GM19372 (cell line): Measurements from ENCODE around the gene HBP1.
"Not testable (repeated sequence)": the region's sequence is repeated elsewhere in the genome, so short reads cannot be mapped to it uniquely, and the experiment has no call there.

ENCODE experiments used
- ATAC-seq: cut with Tn5 transposase; IDR thresholded peaks from one replicate; pipeline ENCODE4 v1.9.1; 2021; ENCODE audit warnings: mild to moderate bottlenecking, low read depth, moderate library complexity; ENCODE audit not compliant: unreplicated experiment

The HBP1 gene, protein sequence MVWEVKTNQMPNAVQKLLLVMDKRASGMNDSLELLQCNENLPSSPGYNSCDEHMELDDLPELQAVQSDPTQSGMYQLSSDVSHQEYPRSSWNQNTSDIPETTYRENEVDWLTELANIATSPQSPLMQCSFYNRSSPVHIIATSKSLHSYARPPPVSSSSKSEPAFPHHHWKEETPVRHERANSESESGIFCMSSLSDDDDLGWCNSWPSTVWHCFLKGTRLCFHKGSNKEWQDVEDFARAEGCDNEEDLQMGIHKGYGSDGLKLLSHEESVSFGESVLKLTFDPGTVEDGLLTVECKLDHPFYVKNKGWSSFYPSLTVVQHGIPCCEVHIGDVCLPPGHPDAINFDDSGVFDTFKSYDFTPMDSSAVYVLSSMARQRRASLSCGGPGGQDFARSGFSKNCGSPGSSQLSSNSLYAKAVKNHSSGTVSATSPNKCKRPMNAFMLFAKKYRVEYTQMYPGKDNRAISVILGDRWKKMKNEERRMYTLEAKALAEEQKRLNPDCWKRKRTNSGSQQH

GRCh38 chr7:107168233-107169119 is at the start of gene HBP1:
TSS of gene HBP1 (plus strand) at chr7:107169003. CDS start at chr7:107179894, 10,891 bp downstream.
- peak; percentile 83 for ATAC-seq

DNA sequence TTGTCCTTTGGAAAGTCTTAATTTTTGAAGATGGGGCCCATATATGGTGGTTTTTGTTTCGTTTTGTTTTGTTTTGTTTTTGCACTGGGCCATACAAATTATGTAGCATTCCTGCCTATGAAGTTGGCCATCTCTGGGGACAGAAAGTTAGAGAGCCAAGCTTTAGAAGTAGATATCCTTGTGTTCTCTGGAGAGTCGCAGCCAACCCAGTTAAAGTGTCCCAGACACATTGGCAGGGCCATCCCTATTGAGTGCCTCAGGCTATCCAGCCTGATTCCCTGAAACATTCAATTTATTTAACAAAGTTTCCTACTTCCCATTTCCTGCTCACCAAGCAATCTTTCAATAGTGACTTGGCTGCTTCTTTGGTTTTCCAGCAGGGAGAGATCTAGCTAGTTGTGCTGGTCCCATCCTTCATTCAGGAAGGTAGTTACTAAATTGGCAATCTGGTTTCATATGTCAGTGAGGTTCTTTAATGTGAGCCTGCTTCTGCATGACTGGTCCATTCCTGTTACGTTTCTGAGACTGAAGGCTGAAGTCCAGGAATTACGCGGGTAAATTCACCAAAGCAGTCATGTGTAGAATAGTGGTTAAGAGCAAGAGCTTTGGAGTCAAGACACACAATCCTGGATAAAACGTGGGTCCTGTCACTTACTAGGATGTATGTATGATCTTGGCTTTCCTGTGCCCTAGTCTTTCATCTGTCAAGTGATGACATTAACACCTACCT is 49.3 kb upstream of the HBP1 start:
- ATAC-seq, result no peak

- ATAC-seq, result no peak
Measured at GRCh38 chr7:107122486-107122911, 46.3 kb upstream of the HBP1 start.

- ATAC-seq, result no peak
Measured at GRCh38 chr7:107123392-107123791, 45.4 kb upstream of the HBP1 start.

GRCh38 chr7:107125475-107125874 is 43.3 kb upstream of the HBP1 start:
- no peak for ATAC-seq

DNA sequence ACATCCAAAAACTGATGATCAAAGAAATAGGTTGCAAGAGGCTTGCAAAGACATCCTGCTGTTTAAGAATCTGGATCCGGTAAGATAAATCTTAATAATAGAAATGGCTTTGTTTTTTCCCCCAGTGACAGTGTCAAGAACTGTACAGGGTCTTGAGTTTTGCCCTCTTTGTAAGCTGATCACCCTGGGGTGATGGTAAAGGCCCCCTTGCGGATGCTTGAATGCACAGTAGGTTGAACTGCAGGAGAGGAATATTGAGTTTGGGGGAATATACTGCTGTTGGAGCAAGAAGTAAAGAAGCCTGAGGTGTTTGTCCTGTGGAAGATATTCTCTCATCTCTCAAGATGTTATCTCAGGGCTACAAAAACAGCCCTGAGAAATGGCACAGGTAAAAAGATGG is 40.6 kb upstream of the HBP1 start:
- no peak for ATAC-seq

DNA sequence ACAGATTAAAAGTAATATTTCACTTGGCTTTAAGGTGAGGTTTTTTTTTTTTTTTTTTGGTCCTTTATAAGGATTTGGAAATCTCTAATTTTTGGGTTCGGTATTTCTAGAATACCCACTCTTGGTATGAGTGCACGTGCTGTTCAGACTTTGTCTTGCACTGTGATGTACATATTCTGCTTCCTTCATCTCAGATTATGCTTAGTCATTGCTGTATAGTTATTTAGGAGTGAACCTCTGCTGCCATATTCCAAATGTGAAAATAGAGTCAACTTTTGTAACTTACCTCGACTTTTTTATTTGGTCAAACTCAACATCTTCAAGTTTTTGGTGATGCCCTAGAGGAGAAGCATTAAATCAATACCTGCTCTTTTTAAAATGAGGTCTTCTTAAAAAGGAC is 40.1 kb upstream of the HBP1 start:
- ATAC-seq, result no peak

- no peak for ATAC-seq
Measured at GRCh38 chr7:107130487-107131220, 38.1 kb upstream of the HBP1 start.

- no peak for ATAC-seq
Measured at GRCh38 chr7:107133396-107133795, 35.4 kb upstream of the HBP1 start.

DNA sequence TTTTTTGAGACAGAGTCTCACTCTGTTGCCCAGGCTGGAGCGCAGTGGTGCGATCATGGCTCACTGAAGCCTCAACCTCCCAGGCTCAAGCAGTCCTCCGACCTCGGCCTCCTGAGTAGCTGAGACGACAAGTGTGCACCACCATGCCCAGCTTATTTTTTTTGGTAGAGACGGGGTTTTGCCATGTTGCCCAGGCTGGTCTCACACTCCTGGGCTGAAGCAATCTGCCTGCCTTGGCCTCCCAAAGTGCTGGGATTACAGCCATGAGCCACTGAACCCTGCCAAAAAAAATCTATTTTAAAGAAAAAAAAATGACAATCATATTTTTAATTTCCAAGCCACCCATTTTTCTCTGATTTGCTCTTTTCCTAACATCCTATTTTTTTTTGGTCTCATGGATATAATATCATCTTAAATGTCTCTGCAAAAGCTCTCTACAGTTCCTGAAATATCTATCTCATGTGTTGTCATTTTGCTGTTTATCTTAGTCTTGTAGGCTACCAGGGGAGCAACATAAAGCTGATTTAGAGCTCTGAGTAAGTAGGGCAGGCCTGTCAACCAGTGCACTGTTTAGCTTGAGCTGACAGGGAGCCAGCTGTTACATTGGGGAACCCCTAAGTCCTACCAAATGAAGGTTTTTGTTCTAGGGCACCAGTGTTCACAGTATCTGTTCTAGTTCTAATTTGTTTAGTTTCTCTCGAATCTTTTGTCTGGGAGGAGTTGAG is 29.9 kb upstream of the HBP1 start:
- no peak for ATAC-seq

GRCh38 chr7:107143875-107144274 is 24.9 kb upstream of the HBP1 start:
- not testable (repeated sequence) for ATAC-seq

GRCh38 chr7:107145067-107145838 is 23.6 kb upstream of the HBP1 start:
- no peak for ATAC-seq

DNA sequence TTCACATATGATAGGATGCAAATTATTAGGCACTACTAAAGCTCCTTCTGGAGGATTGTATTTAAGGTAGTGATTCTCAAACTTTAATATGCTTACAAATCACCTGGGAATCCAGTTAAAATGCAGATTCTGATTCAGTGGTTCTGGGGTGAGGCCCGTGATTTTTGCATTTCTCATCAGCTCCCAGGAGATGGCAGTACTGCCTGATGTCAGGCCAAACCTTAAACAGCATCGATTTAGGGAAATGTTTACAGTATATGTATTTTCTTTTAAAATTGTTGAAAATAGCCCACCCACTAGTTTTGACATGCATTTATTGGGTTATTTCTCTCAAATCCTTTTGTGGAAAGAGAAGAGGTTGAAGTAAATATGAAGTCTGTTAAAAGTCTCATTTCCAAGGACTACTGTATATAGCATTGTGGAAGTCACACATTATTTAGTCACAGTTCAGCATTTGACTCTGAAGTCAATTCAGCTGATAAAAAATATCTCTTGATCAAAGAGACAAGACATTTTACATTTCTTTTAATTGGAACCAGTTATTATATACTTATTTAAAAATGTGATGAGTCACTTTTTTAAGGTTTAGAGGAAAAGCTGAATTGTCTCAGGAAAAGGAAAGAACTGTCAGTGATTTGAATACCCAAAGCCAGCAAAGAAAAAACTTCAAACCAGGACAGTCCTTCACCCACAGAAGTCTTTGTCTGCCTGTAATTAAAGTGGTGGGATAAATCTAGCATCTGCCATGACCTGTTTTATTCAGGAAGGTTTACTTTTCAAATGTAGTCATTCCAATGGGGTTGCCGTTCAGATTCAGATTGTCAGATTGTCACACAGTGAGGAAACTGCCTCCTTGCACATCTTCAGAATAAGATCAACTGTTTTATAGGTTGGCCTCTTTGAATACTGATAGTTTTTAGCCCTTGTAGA is 21.1 kb upstream of the HBP1 start:
- ATAC-seq, result no peak

GRCh38 chr7:107148721-107149120 is 20.1 kb upstream of the HBP1 start:
- ATAC-seq, result no peak

DNA sequence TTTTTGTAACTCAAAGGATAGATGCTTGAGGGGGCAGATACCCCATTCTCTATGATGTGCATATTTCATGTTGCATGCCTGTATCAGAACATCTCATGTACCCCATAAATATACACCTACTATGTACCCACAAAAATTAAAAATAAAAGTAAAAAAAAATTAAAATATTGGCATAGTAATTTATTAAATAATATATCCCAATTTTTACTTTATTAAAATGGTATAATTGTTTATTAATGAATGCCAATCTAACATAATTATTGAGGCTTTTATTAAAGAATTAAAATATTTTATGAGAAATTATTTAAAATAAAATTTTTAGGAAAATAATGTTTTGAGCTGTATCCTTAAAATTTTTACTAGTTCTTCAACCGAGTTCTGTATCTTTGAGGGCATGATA is 18.9 kb upstream of the HBP1 start:
- no peak for ATAC-seq

- ATAC-seq, result no peak
Measured at GRCh38 chr7:107150375-107151073, 18.3 kb upstream of the HBP1 start.

DNA sequence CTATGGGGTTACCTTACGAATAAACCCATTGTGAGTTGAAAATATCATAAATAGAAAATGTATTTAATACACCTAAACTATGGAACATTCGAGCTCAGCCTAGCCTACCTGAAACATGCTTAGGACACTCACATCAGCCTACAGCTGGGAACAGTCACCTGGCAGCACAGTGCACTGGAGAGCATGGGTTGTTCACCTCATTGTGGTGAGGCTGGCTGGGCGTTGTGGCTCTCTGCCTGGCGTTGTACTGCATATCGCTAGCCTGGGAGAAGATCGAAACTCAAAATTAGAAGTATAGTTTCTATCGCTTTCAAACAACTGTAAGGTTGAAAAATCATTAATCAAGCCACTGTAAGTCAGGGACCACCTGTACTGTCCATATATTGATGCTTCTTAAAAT is 17.3 kb upstream of the HBP1 start:
- no peak for ATAC-seq
